ENCODE results near the gene DLGAP1. TPM values are rescaled to one million over a fixed set of nuclear protein-coding genes. Genes with fewer than 3 reads are reported as not detected.

The DLGAP1 gene
- 0.12 and 0.26 TPM in 2 replicates for total RNA-seq

DNA sequence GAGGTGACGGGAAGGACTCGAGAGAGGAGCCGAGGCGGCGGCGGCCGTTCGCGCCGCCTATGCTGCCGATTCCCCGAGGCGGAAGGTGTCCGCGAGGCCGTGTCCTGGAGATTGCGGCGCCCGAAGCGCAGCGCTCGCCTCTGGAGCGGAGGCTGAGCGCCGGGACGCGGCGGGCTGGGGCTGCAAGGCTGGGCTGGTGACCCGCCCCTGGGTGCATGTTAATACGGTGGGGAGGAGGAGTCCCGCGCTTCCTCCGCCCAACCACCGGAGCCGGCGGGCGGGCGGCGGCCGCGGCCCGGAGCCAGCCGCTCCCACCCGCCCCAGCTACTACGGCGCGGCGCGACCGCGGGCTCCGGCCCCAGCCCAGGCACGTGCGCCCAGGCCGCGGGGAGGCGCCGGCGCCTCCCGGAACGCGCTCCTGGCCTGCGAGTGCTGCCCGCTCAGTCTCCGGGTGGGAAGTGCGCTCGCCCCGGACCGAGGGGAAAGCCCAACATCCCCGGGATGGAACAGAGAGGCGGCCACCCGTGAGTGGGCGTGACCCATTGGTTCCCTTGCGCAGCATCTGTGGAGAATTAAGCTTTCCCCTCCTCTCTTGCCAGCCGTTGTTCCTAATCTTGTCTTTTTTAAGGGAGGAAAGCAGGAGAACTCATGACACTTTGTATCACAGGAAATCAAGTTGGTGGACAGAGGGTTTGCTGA lies at the start of gene DLGAP1:
TSS of gene DLGAP1 (minus strand) at position 195 of the 699 bp plus-strand sequence.

DNA sequence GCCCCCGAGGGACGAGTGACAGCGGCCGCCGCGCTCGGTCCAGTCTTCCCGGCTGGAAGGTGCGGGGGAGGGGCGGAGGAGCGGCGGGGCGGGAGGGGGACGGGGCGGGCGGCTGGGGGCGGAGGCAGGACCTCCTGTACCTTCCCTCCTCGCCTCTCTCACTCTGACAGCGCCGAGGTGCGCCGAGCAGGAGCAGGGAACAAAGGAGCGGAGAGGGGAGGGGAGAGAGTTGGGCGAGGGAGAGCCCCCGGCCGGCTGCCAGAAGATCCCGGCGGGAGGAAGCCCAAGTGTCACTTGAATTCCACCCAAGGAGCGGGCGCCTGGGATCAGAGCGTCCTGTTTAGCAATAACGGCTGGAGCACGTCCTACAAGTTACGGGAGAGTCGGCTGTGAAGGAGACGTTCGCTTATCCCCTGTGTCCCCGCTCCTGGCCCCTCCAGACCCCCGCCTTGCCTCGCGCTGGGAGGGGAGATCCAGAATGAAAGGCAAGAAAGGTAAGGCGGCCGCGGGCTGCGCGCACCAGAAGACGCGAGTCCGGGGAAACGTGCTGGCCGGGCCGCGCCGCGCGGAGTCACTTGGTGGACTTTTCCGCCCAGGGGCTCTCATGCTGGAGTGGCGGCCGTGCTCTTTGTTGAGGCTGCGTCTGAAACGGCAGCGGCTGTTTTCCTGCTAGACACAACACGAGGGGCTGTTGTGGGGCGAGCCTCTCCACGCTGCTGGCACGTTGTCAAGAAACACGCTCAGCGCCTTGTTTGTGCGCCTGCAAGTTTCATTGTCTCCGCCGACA lies 1004.9 kb downstream of the DLGAP1 start, which contains the start of gene TGIF1:
TSS of gene TGIF1 (plus strand) at position 161 of the 787 bp plus-strand sequence. CDS start at position 479, 318 bp downstream.

All from pericardium fibroblast (primary cell).